Middle frontal gyrus (tissue), 1 donor: ENCODE measurements around the gene COPB2.

ENCODE experiments used
- DNase-seq: peaks from one replicate; pipeline ENCODE4 v3.0.0-alpha.2; 2015; ENCODE audit warnings: low spot score; ENCODE audit errors: extremely low spot score

The COPB2 gene

DNA sequence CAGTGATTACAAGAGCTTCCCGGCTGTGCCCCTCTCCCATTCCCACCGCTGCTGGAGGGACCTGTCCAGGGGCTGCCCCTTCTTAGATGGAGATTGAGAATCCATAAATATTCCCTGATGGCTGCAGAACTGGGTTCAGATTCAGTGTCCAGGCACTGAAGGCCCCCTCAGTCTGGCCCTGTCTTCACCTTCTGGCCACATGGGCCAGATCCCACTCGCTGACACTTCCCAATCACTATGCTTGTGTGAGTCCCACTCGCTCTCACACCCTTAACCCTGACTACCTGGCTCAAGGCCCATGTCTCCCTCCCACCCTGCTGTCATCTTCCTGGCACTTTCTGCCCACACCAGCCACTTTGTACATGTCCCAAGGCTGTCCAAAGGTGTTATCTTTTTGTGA is 61.1 kb downstream of the COPB2 start:
- DNase-seq, result no peak

GRCh38 chr3:139327861-139328260 is 61.6 kb downstream of the COPB2 start:
- DNase-seq, result no peak

GRCh38 chr3:139327231-139327630 is 62.2 kb downstream of the COPB2 start:
- DNase-seq, result no peak

GRCh38 chr3:139326707-139327106 is 62.7 kb downstream of the COPB2 start:
- DNase-seq, result no peak

DNA sequence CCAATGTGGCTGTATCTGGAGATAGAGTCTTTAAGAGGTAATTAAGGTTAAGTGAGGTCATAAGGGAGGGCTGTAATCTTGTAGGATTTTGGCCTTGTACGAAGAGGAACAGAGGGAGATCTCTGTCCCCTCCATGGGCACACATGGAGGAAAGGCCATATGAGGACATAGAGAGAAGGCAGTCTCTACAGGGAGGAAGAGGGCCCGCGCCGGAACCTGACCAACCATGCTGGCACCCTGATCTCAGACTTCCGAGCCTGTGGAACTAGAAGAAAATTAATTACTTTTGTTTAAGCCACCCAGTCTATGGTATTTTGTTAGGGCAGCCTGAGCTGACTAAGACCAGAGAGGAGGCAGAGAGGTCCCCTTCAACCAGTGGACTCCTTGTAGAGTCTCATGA is 63.3 kb downstream of the COPB2 start:
- no peak for DNase-seq

DNA sequence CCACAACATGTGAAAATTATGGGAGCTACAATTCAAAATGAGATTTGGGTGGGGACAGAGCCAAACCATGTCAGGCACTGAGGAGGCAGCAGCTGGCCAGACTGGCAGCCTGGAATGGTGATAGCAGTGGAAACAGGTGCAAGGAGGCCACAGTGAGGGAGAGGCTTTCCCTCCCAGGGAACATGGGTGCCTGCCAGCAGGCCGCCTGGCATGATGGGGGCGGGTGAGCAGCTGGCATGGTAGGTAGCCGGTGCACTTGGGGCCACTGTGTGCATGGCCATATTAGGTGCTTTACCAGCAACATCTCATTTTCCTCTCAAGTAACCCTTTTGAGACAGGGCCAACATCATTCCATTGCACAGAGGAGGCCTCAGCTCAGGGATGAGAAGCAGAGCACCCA is 63.9 kb downstream of the COPB2 start:
- no peak for DNase-seq

DNA sequence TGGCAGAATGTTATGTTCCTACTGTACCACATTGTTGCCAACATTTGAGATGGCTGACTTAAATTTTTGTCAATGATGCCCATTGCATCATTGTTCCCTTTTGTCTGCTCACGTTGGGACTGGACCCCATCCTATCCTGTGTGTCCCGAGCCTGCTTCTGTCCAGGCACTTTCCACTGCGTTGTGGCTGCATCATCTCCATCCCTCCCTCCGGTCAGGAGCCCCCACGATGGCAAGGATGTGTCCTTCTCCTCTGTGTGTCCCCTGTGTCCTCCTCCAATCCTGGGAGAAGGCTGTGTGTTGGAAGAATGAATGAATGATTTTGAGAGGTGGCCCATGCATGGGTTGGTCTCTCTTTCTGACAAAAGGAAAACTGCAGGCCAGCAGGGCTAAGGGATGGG is 65.0 kb downstream of the COPB2 start:
- no peak for DNase-seq

DNA sequence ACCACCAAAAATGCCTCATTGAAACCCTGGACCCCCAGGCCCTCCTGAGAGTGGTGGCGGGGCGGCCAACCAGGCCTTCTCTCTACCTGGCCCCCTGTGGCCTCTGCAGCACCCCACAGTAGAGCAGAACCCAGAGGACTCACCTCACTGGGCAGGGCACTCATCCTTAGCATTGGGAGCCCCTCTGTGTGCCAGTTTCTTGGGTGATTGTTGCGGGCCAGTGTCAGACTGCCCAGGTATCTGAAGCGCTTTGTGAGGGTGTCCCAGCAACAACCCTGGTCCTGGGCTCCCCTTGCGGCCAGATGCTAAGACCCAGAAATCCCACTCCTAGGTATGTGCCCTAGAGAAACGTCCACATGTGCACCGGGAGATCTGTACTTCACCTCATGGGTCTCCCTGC is 66.3 kb downstream of the COPB2 start:
- no peak for DNase-seq

DNA sequence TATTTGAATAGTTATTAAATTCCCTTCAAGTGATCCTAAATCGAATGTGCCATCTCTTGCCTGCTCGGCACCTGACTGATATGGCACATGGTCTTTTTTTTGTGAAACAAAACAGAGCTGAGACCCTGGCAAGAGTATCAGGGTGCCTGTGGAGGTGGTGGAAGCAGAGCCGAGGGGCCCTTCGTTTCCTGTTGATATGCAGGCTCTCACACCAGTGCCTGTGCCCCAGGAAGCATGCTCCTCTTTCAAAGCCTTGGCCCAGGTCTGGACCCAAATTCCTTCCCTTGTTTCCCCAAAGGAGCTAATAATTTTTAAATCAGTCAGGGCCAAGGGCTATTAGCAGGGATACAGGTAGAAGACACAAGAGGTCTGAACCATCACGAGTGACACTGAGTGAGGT is 67.1 kb downstream of the COPB2 start:
- no peak for DNase-seq

GRCh38 chr3:139320551-139321309 is 68.7 kb downstream of the COPB2 start:
- no peak for DNase-seq

GRCh38 chr3:139319428-139320402 is 69.7 kb downstream of the COPB2 start:
- DNase-seq, result no peak

GRCh38 chr3:139318826-139319225 is 70.6 kb downstream of the COPB2 start:
- DNase-seq, result no peak

- no peak for DNase-seq
Observed at GRCh38 chr3:139318431-139318816, 71.0 kb downstream of the COPB2 start.

DNA sequence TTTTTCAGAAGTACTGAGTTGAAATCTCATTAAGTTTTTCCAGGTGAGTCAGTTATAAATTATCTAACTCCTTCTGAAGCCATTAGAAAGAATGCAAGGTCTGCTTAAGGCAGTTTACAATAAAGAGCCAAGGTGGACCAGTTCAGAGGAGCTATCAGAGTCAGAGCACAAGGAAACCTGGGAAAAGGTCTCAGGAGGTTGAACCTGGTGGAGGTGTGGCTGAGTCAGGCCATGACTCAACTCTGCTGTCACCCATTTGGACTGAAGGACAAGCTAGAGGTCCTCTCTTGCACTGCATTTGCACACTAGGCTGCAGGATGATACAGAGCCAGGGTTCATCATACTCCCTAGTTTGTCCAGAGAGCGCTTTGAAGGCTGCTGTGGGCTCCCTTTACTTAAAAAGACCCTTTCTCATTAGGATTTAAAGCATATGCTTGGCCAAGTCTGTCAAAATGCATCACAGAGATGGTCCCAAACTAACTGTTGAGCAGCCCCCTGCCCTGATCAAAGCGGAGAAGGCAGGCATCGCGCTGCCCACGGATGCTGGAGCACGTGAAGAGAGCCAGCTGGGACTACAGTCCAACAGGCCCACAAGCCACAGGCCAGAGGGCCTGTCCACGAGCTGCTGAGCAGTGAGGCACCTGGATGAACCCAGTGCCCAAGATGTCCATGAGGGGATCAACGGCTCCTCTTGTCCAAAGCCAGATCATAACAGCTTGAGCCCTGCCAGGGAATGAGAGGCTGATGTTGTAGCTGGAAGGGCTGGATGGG is 71.6 kb downstream of the COPB2 start:
- DNase-seq, result no peak

GRCh38 chr3:139317215-139317614 is 72.2 kb downstream of the COPB2 start:
- no peak for DNase-seq

DNA sequence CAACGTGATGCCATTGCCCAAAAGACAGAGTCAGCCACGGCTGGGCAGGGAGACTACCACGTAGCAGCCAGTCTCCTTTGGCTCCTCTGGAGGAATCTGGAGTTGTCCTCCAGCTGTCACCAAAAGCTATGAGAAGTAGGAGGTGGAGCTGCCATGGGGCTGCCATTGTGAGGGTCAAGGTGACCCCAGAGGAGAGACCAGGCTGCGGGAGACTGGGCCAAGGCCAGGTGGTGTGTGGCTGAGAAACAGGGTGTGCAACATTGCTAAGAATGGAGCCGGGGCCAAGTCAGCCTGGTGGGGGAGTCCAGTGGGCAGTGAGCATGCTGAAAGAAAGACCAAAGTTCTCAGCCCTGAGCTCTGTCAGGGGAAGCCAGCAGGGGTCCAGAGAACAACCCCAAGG is 75.5 kb downstream of the COPB2 start:
- DNase-seq, result no peak

GRCh38 chr3:139312959-139313358 is 76.5 kb downstream of the COPB2 start:
- DNase-seq, result no peak

- no peak for DNase-seq
Observed at GRCh38 chr3:139312416-139312815, 77.0 kb downstream of the COPB2 start.

DNA sequence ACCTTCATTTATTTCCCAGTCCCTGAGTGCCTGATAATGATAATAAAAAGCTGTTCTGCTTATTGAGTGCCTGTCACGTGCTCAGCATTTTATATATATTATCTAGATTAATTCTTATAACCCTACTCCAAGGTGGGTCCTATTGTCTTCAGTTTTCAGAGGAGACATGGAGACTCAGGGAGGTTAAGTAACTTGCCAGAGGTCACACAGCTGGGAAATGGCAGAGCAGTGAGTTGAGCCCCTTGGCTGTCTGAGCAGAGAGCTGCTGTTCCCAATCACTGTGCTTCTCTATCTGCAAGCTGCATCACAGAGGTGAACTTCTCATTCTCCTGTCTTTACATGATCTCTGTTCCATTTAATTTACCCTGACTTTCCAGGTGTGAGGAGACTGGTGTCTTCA is 77.9 kb downstream of the COPB2 start:
- DNase-seq, result no peak

GRCh38 chr3:139310474-139310933 is 78.9 kb downstream of the COPB2 start:
- DNase-seq, result no peak

DNA sequence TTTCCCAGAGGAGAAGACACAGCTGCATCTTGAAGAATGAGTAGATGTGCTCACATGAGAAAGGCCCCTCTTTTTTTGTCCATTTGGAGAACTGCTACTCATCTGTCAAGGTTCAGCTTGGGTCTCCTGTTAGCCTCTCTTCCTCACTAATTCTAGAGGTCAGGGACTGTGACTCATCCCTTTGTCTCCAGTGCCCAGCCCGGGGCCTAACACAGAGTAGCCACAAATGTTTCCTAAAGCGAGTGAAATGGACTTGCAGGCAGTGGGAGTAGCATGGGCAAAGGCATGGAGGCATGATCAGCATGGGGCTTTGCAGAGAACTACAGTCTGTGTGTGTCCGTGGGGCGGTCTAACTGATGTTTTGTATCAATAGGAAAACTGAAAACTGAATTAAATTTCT is 79.6 kb downstream of the COPB2 start:
- DNase-seq, result no peak
